ENCODE measurements around the gene PPP5C.

The PPP5C gene

GRCh38 chr19:46351241-46352041 is 4.6 kb downstream of the PPP5C start:
- H3K36me3 ChIP-seq (ENCODE audit: control insufficient read depth, insufficient read depth, low read length): peaks cover 49% of the 10 kb centered on the region
- H3K9ac ChIP-seq (ENCODE audit: low read length): peak overlapping the region; percentile 3
- H3K27ac ChIP-seq (ENCODE audit: low read depth, low read length): no peak overlapping the region

DNA sequence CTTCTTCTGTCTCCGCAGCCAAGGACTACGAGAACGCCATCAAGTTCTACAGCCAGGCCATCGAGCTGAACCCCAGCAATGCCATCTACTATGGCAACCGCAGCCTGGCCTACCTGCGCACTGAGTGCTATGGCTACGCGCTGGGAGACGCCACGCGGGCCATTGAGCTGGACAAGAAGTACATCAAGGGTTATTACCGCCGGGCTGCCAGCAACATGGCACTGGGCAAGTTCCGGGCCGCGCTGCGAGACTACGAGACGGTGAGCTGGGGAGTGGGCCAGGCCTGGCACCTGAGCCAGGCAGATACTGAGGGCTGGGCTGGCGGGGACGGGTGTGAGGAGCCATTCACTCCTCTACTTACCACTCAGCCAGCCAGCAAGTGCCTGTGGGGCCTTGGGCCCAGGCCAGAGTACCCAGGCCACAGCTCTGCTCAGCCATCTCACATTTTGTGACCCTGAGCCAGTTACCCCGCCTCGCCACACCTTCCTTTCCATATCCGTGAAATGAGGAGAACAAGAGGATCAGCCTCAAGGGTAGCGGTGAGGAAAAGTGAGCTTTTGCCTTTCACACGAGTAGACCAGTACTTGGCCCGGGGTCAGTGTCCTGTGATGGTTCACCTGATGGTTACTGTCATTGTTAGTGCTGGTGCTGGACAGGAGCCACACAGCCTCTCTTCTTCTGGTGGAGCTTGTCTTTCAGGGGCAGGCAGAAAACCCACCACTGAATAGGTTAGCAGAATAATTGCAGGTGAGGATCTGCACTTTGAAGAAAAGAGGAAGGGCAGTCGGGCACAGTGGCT is 7.0 kb downstream of the PPP5C start:
- H3K27me3 ChIP-seq (ENCODE audit: control insufficient read depth, insufficient read depth, low read length): no peaks in the 10 kb centered on the region
- no peaks in the 10 kb centered on the region for H3K9me3 ChIP-seq (ENCODE audit: control insufficient read depth, insufficient read depth, low read depth, low read length)
- H3K4me1 ChIP-seq (ENCODE audit: control insufficient read depth, insufficient read depth, low read length): peaks cover 32% of the 10 kb centered on the region
- no peak overlapping the region for H3K27ac ChIP-seq (ENCODE audit: low read depth, low read length)
- no peak overlapping the region for H3K9ac ChIP-seq (ENCODE audit: low read length)
- peaks cover 69% of the 10 kb centered on the region for H3K36me3 ChIP-seq (ENCODE audit: control insufficient read depth, insufficient read depth, low read length)
- H3K4me3 ChIP-seq (ENCODE audit: low read depth, low read length): no peak overlapping the region

More at GRCh38 chr19:46351241-46352041, 4.6 kb downstream of the PPP5C start:
- Histone ChIP-seq H3K4me3 (ENCODE audit: low read depth, low read length) (no peak overlapping the region), H3K9me3 (ENCODE audit: control insufficient read depth, insufficient read depth, low read depth, low read length) (no peaks in the 10 kb centered on the region), H3K27me3 (ENCODE audit: control insufficient read depth, insufficient read depth, low read length) (no peaks in the 10 kb centered on the region), H3K4me1 (ENCODE audit: control insufficient read depth, insufficient read depth, low read length) (peaks cover 39% of the 10 kb centered on the region)

- H3K27me3 ChIP-seq (ENCODE audit: control insufficient read depth, insufficient read depth, low read length): no peaks in the 10 kb centered on the region
- no peak overlapping the region for H3K27ac ChIP-seq (ENCODE audit: low read depth, low read length)
- H3K36me3 ChIP-seq (ENCODE audit: control insufficient read depth, insufficient read depth, low read length): peaks cover 73% of the 10 kb centered on the region
- peaks cover 23% of the 10 kb centered on the region for H3K4me1 ChIP-seq (ENCODE audit: control insufficient read depth, insufficient read depth, low read length)
- no peaks in the 10 kb centered on the region for H3K9me3 ChIP-seq (ENCODE audit: control insufficient read depth, insufficient read depth, low read depth, low read length)
- no peak overlapping the region for H3K9ac ChIP-seq (ENCODE audit: low read length)
- no peak overlapping the region for H3K4me3 ChIP-seq (ENCODE audit: low read depth, low read length)
Measured at GRCh38 chr19:46355234-46356148, 8.6 kb downstream of the PPP5C start.

DNA sequence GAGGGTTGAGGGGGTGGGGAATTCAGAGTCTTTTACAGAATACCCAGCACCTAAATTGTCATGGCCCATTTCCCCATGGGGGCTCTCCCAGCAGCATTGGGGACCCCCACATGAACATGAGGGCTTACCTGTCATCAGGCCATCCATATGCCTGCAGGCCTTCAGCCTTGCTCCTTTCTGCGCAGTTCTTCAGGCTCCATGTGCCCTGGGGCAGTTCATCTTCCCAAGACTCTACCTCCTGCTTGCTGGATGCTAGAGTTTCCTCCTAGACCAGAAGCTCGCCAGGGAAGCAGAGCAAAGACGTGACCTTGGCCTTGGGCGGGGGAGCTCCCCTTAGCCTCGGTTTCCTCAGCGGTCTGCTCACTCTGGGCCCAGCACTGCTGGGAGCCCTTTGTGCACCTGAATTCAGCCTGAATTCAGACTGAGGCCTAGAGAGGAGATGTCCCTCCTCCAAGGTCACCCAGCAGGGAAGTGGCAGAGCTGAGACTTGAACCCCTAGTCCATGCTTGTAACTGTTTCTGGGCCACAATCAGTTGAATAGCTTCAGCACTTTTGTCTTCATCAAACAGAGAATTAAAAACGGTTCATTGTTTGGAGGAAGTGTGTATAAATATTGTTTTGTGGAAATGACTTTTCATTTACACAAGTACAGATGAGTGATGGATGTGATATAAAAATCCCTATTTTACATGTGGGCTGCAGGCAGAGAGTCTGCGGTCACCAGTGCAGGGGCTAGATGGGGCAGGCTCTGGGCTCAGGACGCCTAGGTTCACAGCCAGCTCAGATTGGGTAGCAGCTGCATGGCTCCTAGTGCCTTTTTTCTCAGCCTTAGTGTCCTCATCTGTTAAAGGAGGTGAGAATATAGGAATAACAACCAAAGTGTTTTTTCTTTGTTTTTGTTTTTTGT is 9.5 kb downstream of the PPP5C start:
- no peaks in the 10 kb centered on the region for H3K27me3 ChIP-seq (ENCODE audit: control insufficient read depth, insufficient read depth, low read length)
- peaks cover 14% of the 10 kb centered on the region; the same call in 1 of the 2 replicates for H3K4me1 ChIP-seq (ENCODE audit: control insufficient read depth, insufficient read depth, low read length)
- H3K27ac ChIP-seq (ENCODE audit: low read depth, low read length): no peak overlapping the region
- no peak overlapping the region for H3K9ac ChIP-seq (ENCODE audit: low read length)
- no peak overlapping the region for H3K4me3 ChIP-seq (ENCODE audit: low read depth, low read length)
- H3K36me3 ChIP-seq (ENCODE audit: control insufficient read depth, insufficient read depth, low read length): peaks cover 73% of the 10 kb centered on the region
- H3K9me3 ChIP-seq (ENCODE audit: control insufficient read depth, insufficient read depth, low read depth, low read length): no peaks in the 10 kb centered on the region

- Histone ChIP-seq H3K9ac (ENCODE audit: low read length) (no peak overlapping the region), H3K4me3 (ENCODE audit: low read depth, low read length) (no peak overlapping the region), H3K4me1 (ENCODE audit: control insufficient read depth, insufficient read depth, low read length) (peaks cover 7% of the 10 kb centered on the region; the same call in 1 of the 2 replicates), H3K27ac (ENCODE audit: low read depth, low read length) (no peak overlapping the region), H3K36me3 (ENCODE audit: control insufficient read depth, insufficient read depth, low read length) (peaks cover 62% of the 10 kb centered on the region), H3K9me3 (ENCODE audit: control insufficient read depth, insufficient read depth, low read depth, low read length) (no peaks in the 10 kb centered on the region), H3K27me3 (ENCODE audit: control insufficient read depth, insufficient read depth, low read length) (no peaks in the 10 kb centered on the region)
Measured at GRCh38 chr19:46357846-46358583, 11.1 kb downstream of the PPP5C start.

GRCh38 chr19:46361915-46362314 is 15.0 kb downstream of the PPP5C start:
- Histone ChIP-seq H3K9me3 (ENCODE audit: control insufficient read depth, insufficient read depth, low read depth, low read length) (no peaks in the 10 kb centered on the region), H3K4me3 (ENCODE audit: low read depth, low read length) (no peak overlapping the region), H3K27me3 (ENCODE audit: control insufficient read depth, insufficient read depth, low read length) (no peaks in the 10 kb centered on the region), H3K9ac (ENCODE audit: low read length) (no peak overlapping the region), H3K36me3 (ENCODE audit: control insufficient read depth, insufficient read depth, low read length) (peaks cover 47% of the 10 kb centered on the region), H3K4me1 (ENCODE audit: control insufficient read depth, insufficient read depth, low read length) (no peaks in the 10 kb centered on the region; the same call in 1 of the 2 replicates), H3K27ac (ENCODE audit: low read depth, low read length) (no peak overlapping the region)

DNA sequence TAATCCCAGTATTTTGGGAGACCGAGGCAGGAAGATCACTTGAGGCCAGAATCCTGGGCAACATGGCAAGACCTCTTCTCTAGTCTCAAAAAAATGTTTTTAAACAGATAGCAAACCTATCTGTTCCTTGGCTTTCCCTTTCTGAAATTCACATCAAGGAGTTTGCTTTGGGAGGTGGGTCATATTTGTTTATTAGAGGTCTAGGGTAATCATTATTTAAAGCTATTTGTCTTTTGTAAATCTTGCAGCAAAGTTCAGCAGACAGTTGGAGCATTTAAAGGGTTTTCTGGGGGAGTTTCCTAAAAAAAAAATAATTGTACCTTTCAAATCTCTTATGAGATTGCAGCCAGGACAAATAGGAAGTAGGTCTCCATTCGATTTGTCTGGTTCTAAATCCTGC is 17.5 kb downstream of the PPP5C start:
- Histone ChIP-seq H3K9ac (ENCODE audit: low read length) (no peak overlapping the region), H3K4me1 (ENCODE audit: control insufficient read depth, insufficient read depth, low read length) (no peaks in the 10 kb centered on the region; the same call in 1 of the 2 replicates), H3K9me3 (ENCODE audit: control insufficient read depth, insufficient read depth, low read depth, low read length) (no peaks in the 10 kb centered on the region), H3K27me3 (ENCODE audit: control insufficient read depth, insufficient read depth, low read length) (no peaks in the 10 kb centered on the region), H3K27ac (ENCODE audit: low read depth, low read length) (no peak overlapping the region), H3K36me3 (ENCODE audit: control insufficient read depth, insufficient read depth, low read length) (peaks cover 43% of the 10 kb centered on the region), H3K4me3 (ENCODE audit: low read depth, low read length) (no peak overlapping the region)

DNA sequence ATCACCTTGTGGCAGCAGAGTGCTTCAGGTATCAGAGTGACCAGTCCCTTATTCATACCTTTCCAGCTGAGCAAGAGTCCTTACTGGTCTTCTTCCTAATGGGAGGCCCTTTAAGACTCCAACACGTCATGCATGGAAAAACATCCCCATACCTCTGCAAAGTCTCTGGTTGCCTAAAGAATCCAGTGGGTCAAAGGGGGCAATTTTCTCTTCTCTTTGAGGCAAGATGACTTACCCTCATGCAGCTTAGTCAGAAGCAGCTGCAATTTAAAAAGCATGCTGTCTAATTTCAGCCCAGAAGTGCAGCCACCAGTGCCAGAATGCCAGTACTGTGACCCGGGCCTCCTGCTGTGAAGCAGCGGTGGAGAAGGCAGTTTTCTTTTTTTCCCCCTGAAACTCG is 18.7 kb downstream of the PPP5C start:
- H3K4me3 ChIP-seq (ENCODE audit: low read depth, low read length): no peak overlapping the region
- H3K9ac ChIP-seq (ENCODE audit: low read length): no peak overlapping the region
- H3K36me3 ChIP-seq (ENCODE audit: control insufficient read depth, insufficient read depth, low read length): peaks cover 41% of the 10 kb centered on the region
- H3K9me3 ChIP-seq (ENCODE audit: control insufficient read depth, insufficient read depth, low read depth, low read length): no peaks in the 10 kb centered on the region
- H3K27me3 ChIP-seq (ENCODE audit: control insufficient read depth, insufficient read depth, low read length): no peaks in the 10 kb centered on the region
- no peak overlapping the region for H3K27ac ChIP-seq (ENCODE audit: low read depth, low read length)
- no peaks in the 10 kb centered on the region; the same call in 1 of the 2 replicates for H3K4me1 ChIP-seq (ENCODE audit: control insufficient read depth, insufficient read depth, low read length)

DNA sequence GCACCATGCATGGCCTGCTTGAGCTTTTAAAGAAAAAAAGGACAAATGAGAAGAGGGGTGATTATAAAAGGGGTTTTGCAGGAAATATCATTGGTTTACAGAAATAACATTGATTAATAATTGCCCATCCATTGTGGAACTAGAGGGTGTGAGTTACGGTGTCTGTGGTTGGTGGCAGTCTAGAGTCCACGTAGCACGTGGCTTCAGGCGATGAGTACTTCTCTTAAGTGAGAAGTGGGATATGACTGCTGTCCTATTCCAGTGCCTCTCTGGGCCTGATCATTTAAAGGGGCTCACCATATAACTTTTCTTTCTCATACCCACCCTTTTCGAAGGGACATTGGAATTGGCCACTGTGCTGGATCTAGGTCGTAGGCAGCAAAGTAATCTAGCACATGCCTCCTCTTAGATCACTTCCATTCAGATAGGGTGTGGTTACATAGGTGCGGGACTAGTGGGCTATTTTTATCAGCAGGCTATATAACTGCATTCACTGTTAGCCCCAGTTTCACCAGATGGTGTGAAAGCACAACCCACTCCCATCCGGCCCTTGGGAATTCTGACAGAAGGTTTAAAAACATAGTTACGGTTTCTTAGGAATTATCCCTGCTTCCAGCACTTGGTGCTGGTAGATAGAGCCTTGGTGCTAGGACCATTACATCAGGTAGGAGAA is 19.9 kb downstream of the PPP5C start:
- peaks cover 9% of the 10 kb centered on the region for H3K4me1 ChIP-seq (ENCODE audit: control insufficient read depth, insufficient read depth, low read length)
- no peak overlapping the region for H3K27ac ChIP-seq (ENCODE audit: low read depth, low read length)
- H3K36me3 ChIP-seq (ENCODE audit: control insufficient read depth, insufficient read depth, low read length): peaks cover 41% of the 10 kb centered on the region
- H3K9ac ChIP-seq (ENCODE audit: low read length): no peak overlapping the region
- no peaks in the 10 kb centered on the region for H3K27me3 ChIP-seq (ENCODE audit: control insufficient read depth, insufficient read depth, low read length)
- H3K4me3 ChIP-seq (ENCODE audit: low read depth, low read length): no peak overlapping the region
- H3K9me3 ChIP-seq (ENCODE audit: control insufficient read depth, insufficient read depth, low read depth, low read length): no peaks in the 10 kb centered on the region

Data from HUES6 (cell line).